HepG2 (cell line): ENCODE data around the gene ENGASE. TPM values are rescaled to one million over a fixed set of nuclear protein-coding genes. Genes with fewer than 3 reads are reported as not detected.

Experiments used
- BHLHE40 ChIP-seq: IDR thresholded peaks from 2 replicates; pipeline ENCODE4 v1.6.1; 2011; ENCODE audit warnings: low read length, improper control_type of control experiment
- CHD2 ChIP-seq: IDR thresholded peaks from 2 replicates; pipeline ENCODE4 v1.6.1; 2011; ENCODE audit warnings: low read depth, low read length, improper control_type of control experiment
- CREM ChIP-seq, 2 experiments: sonication (generic) in 1 of 2; formaldehyde crosslinking in 1 of 2; IDR thresholded peaks; 2 replicates each; pipeline versions ENCODE4 v1.4.0 to v1.6.1; 2016 to 2020; ENCODE audit warnings: antibody characterized with exemption in 1 of 2, mild to moderate bottlenecking in 1 of 2, missing genetic modification reagents in 1 of 2
- NFRKB ChIP-seq: fragments of 450-650 bp; IDR thresholded peaks from 2 replicates; pipeline ENCODE4 v1.6.1; 2017
- SALL1 ChIP-seq: sonication (generic); formaldehyde crosslinking; IDR thresholded peaks from 2 replicates; pipeline ENCODE4 v1.8.0; 2022; ENCODE audit warnings: mild to moderate bottlenecking, missing genetic modification reagents
- SETDB1 ChIP-seq: sonication (generic); formaldehyde crosslinking; IDR thresholded peaks from 2 replicates; pipeline ENCODE4 v1.5.1; 2020; ENCODE audit warnings: missing genetic modification reagents, mild to moderate bottlenecking, borderline replicate concordance
- SSRP1 ChIP-seq: IDR thresholded peaks from 2 replicates; pipeline ENCODE4 v1.6.1; 2016; ENCODE audit warnings: control low read depth
- TEAD3 ChIP-seq: optimal IDR thresholded peaks from 2 replicates; pipeline ENCODE3; 2016; ENCODE audit warnings: borderline replicate concordance
- U2AF2 ChIP-seq: fragments of 200-400 bp; formaldehyde crosslinking; IDR thresholded peaks from 2 replicates; pipeline ENCODE4 v1.6.1; 2017; ENCODE audit warnings: low read depth, mild to moderate bottlenecking, low read length
- ZNF510 ChIP-seq: sonication (generic); formaldehyde crosslinking; IDR thresholded peaks from 2 replicates; pipeline ENCODE4 v1.4.0; 2020; ENCODE audit warnings: low read depth, mild to moderate bottlenecking, missing genetic modification reagents
- ZNF737 ChIP-seq: sonication (generic); formaldehyde crosslinking; IDR thresholded peaks from 2 replicates; pipeline ENCODE4 v1.5.0; 2020; ENCODE audit warnings: missing genetic modification reagents, mild to moderate bottlenecking, borderline replicate concordance
- polyA plus RNA-seq, 8 experiments: library from polyadenylated mRNA; depleted of rRNA in 3 of 8; stranded (reverse) in 7 of 8; unstranded in 1 of 8; fragments of >200 nt; fragmentation: Illumina TruSeq in 4 of 8; extraction: Trizol in 4 of 8; gene quantifications; 2 replicates each; pipeline versions ENCODE4 v1.2.1 to v1.2.3, GENCODE V29; 2011 to 2016; ENCODE audit warnings: low read depth in 4 of 8, missing spikeins in 1 of 8, mixed read lengths in 1 of 8; ENCODE audit not compliant: insufficient read depth in 1 of 8
- total RNA-seq, 5 experiments: library from RNA; depleted of rRNA; stranded (reverse); fragments of >200 nt; fragmentation: Illumina TruSeq; extraction: Trizol; gene quantifications; 2 replicates each; pipeline ENCODE4 v1.2.3, GENCODE V29; 2016; ENCODE audit warnings: low read depth in 1 of 5
- TF ChIP-seq, protein P1 (sequence below): sonication (generic); formaldehyde crosslinking; IDR thresholded peaks from 2 replicates; pipeline ENCODE4 v1.9.0; 2021; ENCODE audit warnings: missing genetic modification reagents, mild to moderate bottlenecking, borderline replicate concordance
- TF ChIP-seq, protein P2 (sequence below): sonication (generic); formaldehyde crosslinking; IDR thresholded peaks from 2 replicates; pipeline ENCODE4 v1.8.1; 2023; ENCODE audit warnings: missing genetic modification reagents, inconsistent platforms, borderline replicate concordance
- TF ChIP-seq, protein P3 (sequence below): sonication (generic); formaldehyde crosslinking; IDR thresholded peaks from 2 replicates; pipeline ENCODE4 v1.8.1; 2023; ENCODE audit warnings: mild to moderate bottlenecking, missing genetic modification reagents, borderline replicate concordance
- TF ChIP-seq, protein P4 (sequence below), 2 experiments: fragments of 450-650 bp in 1 of 2; sonication (generic) in 1 of 2; formaldehyde crosslinking in 1 of 2; IDR thresholded peaks; 2 replicates each; pipeline versions ENCODE4 v1.6.1 to v1.8.0; 2016 to 2022; ENCODE audit warnings: antibody characterized with exemption in 1 of 2, mild to moderate bottlenecking in 1 of 2, missing genetic modification reagents in 1 of 2
- TF ChIP-seq, protein P5 (sequence below): sonication (generic); formaldehyde crosslinking; IDR thresholded peaks from 2 replicates; pipeline ENCODE4 v1.4.0; 2020; ENCODE audit warnings: mild to moderate bottlenecking, missing genetic modification reagents

The ENGASE gene
- total and polyA plus RNA-seq, 2 of the 13 experiments (the other 11 are each of a cell fraction or from before 2014, with no cell fraction given) = 10.6 to 18.1 TPM

DNA sequence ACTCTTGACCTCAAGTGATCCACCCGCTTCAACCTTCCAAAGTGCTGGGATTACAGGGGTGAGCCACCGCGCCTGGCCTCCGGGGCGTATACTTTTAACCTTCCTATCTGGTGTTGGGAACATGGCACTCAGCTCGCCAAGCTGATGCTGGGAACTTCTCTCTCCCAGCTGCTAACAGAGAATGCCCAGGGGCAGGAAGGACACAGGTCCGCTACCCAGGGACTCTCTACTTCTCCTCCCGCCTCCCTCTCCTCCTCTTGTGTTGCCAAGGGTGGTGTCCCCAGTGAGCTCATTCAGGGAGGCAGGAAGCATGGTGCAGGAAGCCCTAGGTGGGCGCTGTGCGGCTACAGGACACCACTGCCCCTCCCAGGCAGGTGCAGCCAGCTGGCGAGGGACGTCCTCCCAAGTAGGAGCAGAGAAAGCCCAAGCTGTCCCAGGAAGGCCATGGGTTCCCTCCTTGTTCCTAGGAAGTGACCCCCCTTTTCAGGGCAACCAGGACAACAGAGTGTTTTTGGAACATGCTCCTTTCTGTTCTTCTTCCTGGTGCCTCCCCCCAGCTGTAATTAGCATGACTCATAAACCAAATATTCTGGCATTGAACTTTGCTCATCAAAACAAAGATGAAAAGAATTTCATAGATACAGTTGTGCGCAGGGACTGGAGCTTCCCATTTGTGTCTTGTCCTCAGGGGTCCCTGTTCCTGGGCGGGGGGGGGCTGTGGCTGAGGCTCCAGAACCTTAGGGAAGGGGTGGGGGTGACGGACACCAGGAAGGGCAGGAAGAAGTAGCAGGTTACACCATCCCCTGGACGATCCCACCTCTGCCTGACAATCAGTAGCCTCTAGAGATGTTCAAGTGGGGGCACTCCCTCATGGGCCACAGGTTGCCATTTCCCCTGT lies 48.0 kb upstream of the ENGASE start (continued):
- peak; percentile 88; the same call in 1 of the 2 replicates for TF ChIP-seq ZNF510 (CRISPR knock-in tag)
- no peak for TF ChIP-seq ZNF737 (CRISPR knock-in tag)
- TF ChIP-seq SSRP1 (CRISPR knock-in tag) = no peak
- no peak for TF ChIP-seq NFRKB
- TF ChIP-seq SETDB1 (CRISPR knock-in tag) = no peak
- TF ChIP-seq, protein P1, sequence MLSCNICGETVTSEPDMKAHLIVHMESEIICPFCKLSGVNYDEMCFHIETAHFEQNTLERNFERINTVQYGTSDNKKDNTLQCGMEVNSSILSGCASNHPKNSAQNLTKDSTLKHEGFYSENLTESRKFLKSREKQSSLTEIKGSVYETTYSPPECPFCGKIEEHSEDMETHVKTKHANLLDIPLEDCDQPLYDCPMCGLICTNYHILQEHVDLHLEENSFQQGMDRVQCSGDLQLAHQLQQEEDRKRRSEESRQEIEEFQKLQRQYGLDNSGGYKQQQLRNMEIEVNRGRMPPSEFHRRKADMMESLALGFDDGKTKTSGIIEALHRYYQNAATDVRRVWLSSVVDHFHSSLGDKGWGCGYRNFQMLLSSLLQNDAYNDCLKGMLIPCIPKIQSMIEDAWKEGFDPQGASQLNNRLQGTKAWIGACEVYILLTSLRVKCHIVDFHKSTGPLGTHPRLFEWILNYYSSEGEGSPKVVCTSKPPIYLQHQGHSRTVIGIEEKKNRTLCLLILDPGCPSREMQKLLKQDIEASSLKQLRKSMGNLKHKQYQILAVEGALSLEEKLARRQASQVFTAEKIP (CRISPR knock-in tag) = no peak
- peak; percentile 91 for TF ChIP-seq TEAD3 (CRISPR knock-in tag)
- no peak; the same call in 1 of the 2 replicates for TF ChIP-seq BHLHE40
- no peak for TF ChIP-seq CHD2
- TF ChIP-seq, protein P2, sequence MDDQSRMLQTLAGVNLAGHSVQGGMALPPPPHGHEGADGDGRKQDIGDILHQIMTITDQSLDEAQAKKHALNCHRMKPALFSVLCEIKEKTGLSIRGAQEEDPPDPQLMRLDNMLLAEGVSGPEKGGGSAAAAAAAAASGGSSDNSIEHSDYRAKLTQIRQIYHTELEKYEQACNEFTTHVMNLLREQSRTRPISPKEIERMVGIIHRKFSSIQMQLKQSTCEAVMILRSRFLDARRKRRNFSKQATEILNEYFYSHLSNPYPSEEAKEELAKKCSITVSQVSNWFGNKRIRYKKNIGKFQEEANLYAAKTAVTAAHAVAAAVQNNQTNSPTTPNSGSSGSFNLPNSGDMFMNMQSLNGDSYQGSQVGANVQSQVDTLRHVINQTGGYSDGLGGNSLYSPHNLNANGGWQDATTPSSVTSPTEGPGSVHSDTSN (CRISPR knock-in tag) = no peak
- no peak for TF ChIP-seq U2AF2
- TF ChIP-seq, protein P3, sequence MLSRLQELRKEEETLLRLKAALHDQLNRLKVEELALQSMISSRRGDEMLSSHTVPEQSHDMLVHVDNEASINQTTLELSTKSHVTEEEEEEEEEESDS (CRISPR knock-in tag) = no peak
- TF ChIP-seq, protein P4, sequence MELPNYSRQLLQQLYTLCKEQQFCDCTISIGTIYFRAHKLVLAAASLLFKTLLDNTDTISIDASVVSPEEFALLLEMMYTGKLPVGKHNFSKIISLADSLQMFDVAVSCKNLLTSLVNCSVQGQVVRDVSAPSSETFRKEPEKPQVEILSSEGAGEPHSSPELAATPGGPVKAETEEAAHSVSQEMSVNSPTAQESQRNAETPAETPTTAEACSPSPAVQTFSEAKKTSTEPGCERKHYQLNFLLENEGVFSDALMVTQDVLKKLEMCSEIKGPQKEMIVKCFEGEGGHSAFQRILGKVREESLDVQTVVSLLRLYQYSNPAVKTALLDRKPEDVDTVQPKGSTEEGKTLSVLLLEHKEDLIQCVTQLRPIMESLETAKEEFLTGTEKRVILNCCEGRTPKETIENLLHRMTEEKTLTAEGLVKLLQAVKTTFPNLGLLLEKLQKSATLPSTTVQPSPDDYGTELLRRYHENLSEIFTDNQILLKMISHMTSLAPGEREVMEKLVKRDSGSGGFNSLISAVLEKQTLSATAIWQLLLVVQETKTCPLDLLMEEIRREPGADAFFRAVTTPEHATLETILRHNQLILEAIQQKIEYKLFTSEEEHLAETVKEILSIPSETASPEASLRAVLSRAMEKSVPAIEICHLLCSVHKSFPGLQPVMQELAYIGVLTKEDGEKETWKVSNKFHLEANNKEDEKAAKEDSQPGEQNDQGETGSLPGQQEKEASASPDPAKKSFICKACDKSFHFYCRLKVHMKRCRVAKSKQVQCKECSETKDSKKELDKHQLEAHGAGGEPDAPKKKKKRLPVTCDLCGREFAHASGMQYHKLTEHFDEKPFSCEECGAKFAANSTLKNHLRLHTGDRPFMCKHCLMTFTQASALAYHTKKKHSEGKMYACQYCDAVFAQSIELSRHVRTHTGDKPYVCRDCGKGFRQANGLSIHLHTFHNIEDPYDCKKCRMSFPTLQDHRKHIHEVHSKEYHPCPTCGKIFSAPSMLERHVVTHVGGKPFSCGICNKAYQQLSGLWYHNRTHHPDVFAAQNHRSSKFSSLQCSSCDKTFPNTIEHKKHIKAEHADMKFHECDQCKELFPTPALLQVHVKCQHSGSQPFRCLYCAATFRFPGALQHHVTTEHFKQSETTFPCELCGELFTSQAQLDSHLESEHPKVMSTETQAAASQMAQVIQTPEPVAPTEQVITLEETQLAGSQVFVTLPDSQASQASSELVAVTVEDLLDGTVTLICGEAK (IDR thresholded peaks at IDR 0.05) = no peak
- TF ChIP-seq, protein P4 (CRISPR knock-in tag; IDR thresholded peaks at IDR 0.05) = peak; percentile 77
- TF ChIP-seq SALL1 = peak; percentile 96
- TF ChIP-seq, protein P5, sequence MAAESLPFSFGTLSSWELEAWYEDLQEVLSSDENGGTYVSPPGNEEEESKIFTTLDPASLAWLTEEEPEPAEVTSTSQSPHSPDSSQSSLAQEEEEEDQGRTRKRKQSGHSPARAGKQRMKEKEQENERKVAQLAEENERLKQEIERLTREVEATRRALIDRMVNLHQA (CRISPR knock-in tag) = no peak
- TF ChIP-seq CREM (IDR thresholded peaks at IDR 0.05) = peak; percentile 74
- TF ChIP-seq CREM (CRISPR knock-in tag; IDR thresholded peaks at IDR 0.05) = no peak
